Gastroesophageal sphincter (tissue), 3 donors: ENCODE measurements around the gene KAT2A.

Experiments
- CTCF ChIP-seq, 4 experiments: fragments of 200-600 bp in 2 of 4; fragments of 450-650 bp in 2 of 4; sonication (generic) in 1 of 4; IDR thresholded peaks; one replicate each; pipeline ENCODE4 v1.5.1; 2017 to 2019; ENCODE audit warnings: antibody characterized with exemption in 4 of 4, mild to moderate bottlenecking in 2 of 4, moderate library complexity in 2 of 4
- POLR2A ChIP-seq, 2 donors: fragments of 450-650 bp; IDR thresholded peaks; one replicate each; pipeline ENCODE4 v1.6.1; 2017; ENCODE audit warnings: antibody characterized with exemption in 2 of 2, mild to moderate bottlenecking in 2 of 2, moderate library complexity in 1 of 2

- TF ChIP-seq CTCF (IDR thresholded peaks at IDR 0.05) (no peak), POLR2A (IDR thresholded peaks at IDR 0.05) (peak; percentile 47 to 65)
These were observed 8.5 kb downstream of the KAT2A start, which contains the start of gene DHX58 for GRCh38 chr17:42112552-42113176.
